OCI-LY7 (cell line): Measurements from ENCODE around the gene MAG. TPM values are rescaled to one million over a fixed set of nuclear protein-coding genes. Genes with fewer than 3 reads are reported as not detected.

Experiments
- BruUV-seq: library from RNA; stranded (reverse); fragments of 400-500 nt; replicated peaks from 2 replicates; lab custom pipeline; 2021; lab: Mats Ljungman, UMichigan
- CTCF ChIA-PET: fragments of 300-600 bp; sonication (Branson Sonifier 250); formaldehyde crosslinking; loops from one replicate; lab custom pipeline; 2022; ENCODE audit warnings: antibody characterized with exemption; ENCODE audit not compliant: unreplicated experiment; lab: Charles Lee
- POLR2A ChIA-PET: fragments of 300-600 bp; sonication (Branson Sonifier 250); formaldehyde crosslinking; loops from one replicate; lab custom pipeline; 2022; ENCODE audit warnings: antibody characterized with exemption; lab: Charles Lee
- DNase-seq: peaks from one replicate; pipeline ENCODE4 v3.0.0-alpha.2; 2015; ENCODE audit warnings: low spot score
- H2AFZ ChIP-seq: fragments of 200-600 bp; sonication (generic), shearing (Covaris generic); 2 replicates; pipeline ENCODE4 v1.6.1; 2014; ENCODE audit warnings: mild to moderate bottlenecking, antibody characterized with exemption, low read length, moderate library complexity
- H3K27ac ChIP-seq: fragments of 200-600 bp; sonication (generic); 2 replicates; pipeline ENCODE4 v1.5.1; 2014; ENCODE audit warnings: mixed run types, low read depth, mild to moderate bottlenecking, moderate library complexity, low read length, inconsistent platforms; ENCODE audit not compliant: poor library complexity, severe bottlenecking
- H3K36me3 ChIP-seq: fragments of 200-600 bp; sonication (generic); 2 replicates; pipeline ENCODE4 v1.6.1; 2014; ENCODE audit warnings: mild to moderate bottlenecking, antibody characterized with exemption, low read length, moderate library complexity, mixed read lengths; ENCODE audit not compliant: insufficient read depth
- H3K4me1 ChIP-seq: fragments of 200-600 bp; sonication (generic); 2 replicates; pipeline ENCODE4 v1.5.1; 2014; ENCODE audit warnings: mild to moderate bottlenecking, low read length; ENCODE audit not compliant: insufficient read depth, poor library complexity, severe bottlenecking
- H3K4me2 ChIP-seq: fragments of 200-600 bp; sonication (generic); 2 replicates; pipeline ENCODE4 v1.6.1; 2014; ENCODE audit warnings: mild to moderate bottlenecking, low read length
- H3K4me3 ChIP-seq: fragments of 200-600 bp; sonication (generic); 2 replicates; pipeline ENCODE4 v1.5.1; 2014; ENCODE audit warnings: mild to moderate bottlenecking, low read depth, low read length; ENCODE audit not compliant: poor library complexity, severe bottlenecking
- H3K79me2 ChIP-seq: fragments of 200-600 bp; sonication (generic); 2 replicates; pipeline ENCODE4 v1.6.1; 2016; ENCODE audit warnings: low read depth, mild to moderate bottlenecking, low read length, moderate library complexity, mixed read lengths; ENCODE audit not compliant: insufficient read depth
- H3K9me2 ChIP-seq: fragments of 200-600 bp; sonication (generic); 2 replicates; pipeline ENCODE4 v1.6.1; 2016; ENCODE audit warnings: mild to moderate bottlenecking, low read length, mixed read lengths; ENCODE audit not compliant: insufficient read depth
- H3K9me3 ChIP-seq: fragments of 200-600 bp; sonication (generic); 2 replicates; pipeline ENCODE4 v1.6.1; 2014; ENCODE audit warnings: mild to moderate bottlenecking, mixed run types, low read length, mixed read lengths
- H4K20me1 ChIP-seq: fragments of 200-600 bp; sonication (generic); 2 replicates; pipeline ENCODE4 v1.6.1; 2014; ENCODE audit warnings: mild to moderate bottlenecking, antibody characterized with exemption, low read length, moderate library complexity, mixed read lengths; ENCODE audit not compliant: insufficient read depth
- EZH2phosphoT487 ChIP-seq: fragments of 200-600 bp; sonication (generic); IDR thresholded peaks from 2 replicates; pipeline ENCODE4 v1.6.1; 2018; ENCODE audit warnings: low read depth, borderline replicate concordance, mild to moderate bottlenecking, mixed run types, antibody characterized with exemption, low read length, moderate library complexity, mixed read lengths
- intact Hi-C: fragments of 100-400 bp; cut with micrococcal nuclease; formaldehyde crosslinking; loops from one replicate; pipeline ENCODE4 v1.10.0; 2022; ENCODE audit not compliant: unreplicated experiment
- total RNA-seq, 2 experiments: library from RNA; depleted of rRNA in 1 of 2; stranded (reverse); fragments of >200 nt in 1 of 2; shearing (Covaris generic) in 1 of 2; gene quantifications; 2 replicates each; pipeline ENCODE4 v1.2.3, GENCODE V29; 2014 to 2022
- TF ChIP-seq, protein P1 (sequence below): fragments of 200-600 bp; sonication (generic); conservative IDR thresholded peaks from 2 replicates; pipeline ENCODE4 v1.5.1; 2014; ENCODE audit warnings: mild to moderate bottlenecking, antibody characterized with exemption, low read length, moderate library complexity, mixed read lengths

Gene MAG
- total RNA-seq, 2 experiments from 2014 or later = 4.6 to 10.1 TPM

DNA sequence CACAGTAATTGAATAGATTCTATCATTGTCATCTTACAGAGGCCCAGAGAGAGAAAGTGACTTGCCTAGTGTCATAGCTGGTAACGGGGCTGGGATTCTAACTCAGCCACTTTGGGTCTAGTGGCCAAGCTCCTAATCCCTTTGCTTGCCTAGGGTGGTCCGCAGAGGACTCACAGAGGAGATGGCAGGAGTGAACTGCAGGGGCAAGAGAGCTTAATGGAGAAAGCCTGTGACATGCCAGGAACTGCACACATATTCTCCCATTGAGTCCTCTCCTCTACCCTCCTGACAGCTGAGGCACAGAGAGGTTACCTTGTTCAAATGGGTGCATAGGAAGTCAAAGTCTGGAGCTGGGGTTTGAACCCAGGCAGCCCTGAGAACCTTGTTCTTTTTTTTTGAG, 40.5 kb upstream of the MAG start:
- ChIA-PET CTCF (no interaction called here), POLR2A (interaction anchor here (1.4 kb wide), 1 partner anchor 44 kb away, joined by 4 read pairs; no protein-coding TSS in a partner anchor)
- Histone ChIP-seq H3K4me2 (no peak overlapping the region), H3K9me3 (no peaks in the 10 kb centered on the region), H3K36me3 (peaks cover 44% of the 10 kb centered on the region), H3K4me1 (peaks cover 20% of the 10 kb centered on the region), H2AFZ (no peak overlapping the region), H3K79me2 (peaks cover 9% of the 10 kb centered on the region; the same call in 1 of the 2 replicates), H4K20me1 (no peaks in the 10 kb centered on the region), H3K27ac (no peak overlapping the region), H3K9me2 (no peaks in the 10 kb centered on the region), H3K4me3 (no peak overlapping the region)
- BruUV-seq = no TSS peak
- intact Hi-C loops = no loop called here
- TF ChIP-seq EZH2phosphoT487 = no peak
- TF ChIP-seq, protein P1, sequence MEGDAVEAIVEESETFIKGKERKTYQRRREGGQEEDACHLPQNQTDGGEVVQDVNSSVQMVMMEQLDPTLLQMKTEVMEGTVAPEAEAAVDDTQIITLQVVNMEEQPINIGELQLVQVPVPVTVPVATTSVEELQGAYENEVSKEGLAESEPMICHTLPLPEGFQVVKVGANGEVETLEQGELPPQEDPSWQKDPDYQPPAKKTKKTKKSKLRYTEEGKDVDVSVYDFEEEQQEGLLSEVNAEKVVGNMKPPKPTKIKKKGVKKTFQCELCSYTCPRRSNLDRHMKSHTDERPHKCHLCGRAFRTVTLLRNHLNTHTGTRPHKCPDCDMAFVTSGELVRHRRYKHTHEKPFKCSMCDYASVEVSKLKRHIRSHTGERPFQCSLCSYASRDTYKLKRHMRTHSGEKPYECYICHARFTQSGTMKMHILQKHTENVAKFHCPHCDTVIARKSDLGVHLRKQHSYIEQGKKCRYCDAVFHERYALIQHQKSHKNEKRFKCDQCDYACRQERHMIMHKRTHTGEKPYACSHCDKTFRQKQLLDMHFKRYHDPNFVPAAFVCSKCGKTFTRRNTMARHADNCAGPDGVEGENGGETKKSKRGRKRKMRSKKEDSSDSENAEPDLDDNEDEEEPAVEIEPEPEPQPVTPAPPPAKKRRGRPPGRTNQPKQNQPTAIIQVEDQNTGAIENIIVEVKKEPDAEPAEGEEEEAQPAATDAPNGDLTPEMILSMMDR = no peak
- no peak for DNase-seq

DNA sequence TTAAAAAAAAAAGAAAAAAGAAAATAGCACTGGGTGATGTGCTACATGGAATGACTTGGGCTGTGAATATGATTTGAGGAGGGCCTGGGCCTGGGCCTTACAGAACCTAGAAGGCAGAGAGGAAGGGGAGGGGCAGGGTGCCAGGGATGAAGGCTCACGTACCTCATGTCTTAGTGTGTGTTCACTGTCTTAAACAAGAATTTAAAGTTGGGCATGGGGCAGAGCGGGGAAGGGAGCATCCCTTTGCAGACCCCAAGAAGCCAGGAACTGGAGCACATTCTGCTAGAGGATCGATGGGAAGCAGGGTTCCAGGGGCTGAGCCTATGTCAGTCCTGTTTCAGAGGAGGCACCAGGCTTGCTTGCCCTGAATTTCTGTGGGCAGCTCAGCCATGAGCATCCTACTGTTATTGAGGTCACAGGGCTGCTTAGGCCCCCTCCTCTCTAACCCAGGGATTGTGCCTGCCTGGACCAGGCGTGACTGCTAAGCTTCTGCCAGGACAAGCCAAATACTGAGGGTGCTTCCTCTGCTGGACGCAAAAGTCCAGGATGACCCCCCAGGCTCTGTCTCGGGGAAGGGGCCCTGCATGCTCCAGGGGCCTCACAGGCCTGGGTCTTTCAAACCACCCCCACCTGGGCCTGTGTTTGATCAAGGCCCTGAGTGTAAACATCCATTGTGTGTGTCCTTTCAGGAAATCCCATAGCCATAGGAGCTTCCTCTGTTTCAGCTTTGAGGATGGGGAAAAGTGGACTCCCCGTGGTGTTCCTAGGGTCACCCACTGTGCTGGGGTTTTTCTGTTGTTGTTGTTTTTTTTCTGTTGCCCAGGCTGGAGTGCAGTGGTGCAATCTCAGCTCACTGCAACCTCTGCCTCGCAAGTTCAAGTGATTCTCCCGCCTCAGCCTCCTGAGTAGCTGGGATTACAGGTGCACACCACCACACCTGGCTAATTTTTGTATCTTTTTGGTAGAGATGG, 38.4 kb upstream of the MAG start:
- CTCF ChIA-PET = no interaction called here
- H3K9me3 ChIP-seq = no peaks in the 10 kb centered on the region
- intact Hi-C loops = no loop called here
- H3K4me2 ChIP-seq = no peak overlapping the region
- H3K27ac ChIP-seq = no peak overlapping the region
- no TSS peak for BruUV-seq
- peaks cover 9% of the 10 kb centered on the region; the same call in 1 of the 2 replicates for H3K79me2 ChIP-seq
- peaks cover 44% of the 10 kb centered on the region for H3K36me3 ChIP-seq
- no peak overlapping the region for H2AFZ ChIP-seq
- DNase-seq = no peak
- POLR2A ChIA-PET = interaction anchor here (0.6 kb wide), 1 partner anchor 263 kb away, joined by 3 read pairs; no protein-coding TSS in a partner anchor
- H3K9me2 ChIP-seq = no peaks in the 10 kb centered on the region
- TF ChIP-seq EZH2phosphoT487 = no peak
- TF ChIP-seq, protein P1 = no peak
- H3K4me3 ChIP-seq = no peak overlapping the region
- H3K4me1 ChIP-seq = peaks cover 12% of the 10 kb centered on the region
- H4K20me1 ChIP-seq = no peaks in the 10 kb centered on the region
